ENCODE data around the gene WDR90.

WDR90 gene

GRCh38 chr16:676913-677312, 27.7 kb downstream of the WDR90 start:
- no peak for DNase-seq (ENCODE audit: low spot score)

GRCh38 chr16:677316-678190, 28.4 kb downstream of the WDR90 start:
- DNase-seq (ENCODE audit: low spot score) = no peak

DNA sequence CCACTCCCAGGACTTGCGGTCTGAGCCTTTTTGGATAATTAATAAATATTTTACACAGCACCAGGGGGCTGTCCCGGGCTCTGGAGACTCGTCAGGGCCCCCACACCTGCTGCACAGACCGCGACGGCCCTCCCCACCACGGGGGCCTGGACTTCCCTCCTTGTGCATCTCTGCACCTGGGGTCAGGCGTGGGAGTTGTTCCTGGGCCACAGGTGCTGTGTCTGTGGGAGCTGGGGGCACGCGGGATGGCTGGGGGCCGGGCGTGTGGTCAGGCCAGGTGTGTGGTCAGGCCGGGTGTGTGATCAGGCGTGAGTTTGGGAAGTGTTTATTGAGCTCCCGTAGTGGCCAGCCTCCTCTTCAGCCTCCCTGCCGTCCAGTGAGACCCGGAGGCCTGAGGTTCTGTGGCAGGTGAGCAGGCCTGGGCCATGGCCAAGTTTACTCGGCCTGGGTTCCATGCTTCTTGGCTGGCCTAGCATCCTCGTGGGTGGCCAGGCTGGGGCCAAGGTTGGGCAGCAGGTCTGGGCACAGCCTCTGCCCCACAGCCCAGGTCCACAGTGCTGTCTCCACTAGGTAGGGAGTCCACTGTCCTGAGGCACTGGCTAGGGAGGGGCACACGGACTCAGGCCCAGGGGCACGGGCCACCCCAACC, 29.2 kb downstream of the WDR90 start:
- DNase-seq (ENCODE audit: low spot score) = no peak

GRCh38 chr16:678858-679813, 30.0 kb downstream of the WDR90 start:
- DNase-seq (ENCODE audit: low spot score) = peak; percentile 31

DNA sequence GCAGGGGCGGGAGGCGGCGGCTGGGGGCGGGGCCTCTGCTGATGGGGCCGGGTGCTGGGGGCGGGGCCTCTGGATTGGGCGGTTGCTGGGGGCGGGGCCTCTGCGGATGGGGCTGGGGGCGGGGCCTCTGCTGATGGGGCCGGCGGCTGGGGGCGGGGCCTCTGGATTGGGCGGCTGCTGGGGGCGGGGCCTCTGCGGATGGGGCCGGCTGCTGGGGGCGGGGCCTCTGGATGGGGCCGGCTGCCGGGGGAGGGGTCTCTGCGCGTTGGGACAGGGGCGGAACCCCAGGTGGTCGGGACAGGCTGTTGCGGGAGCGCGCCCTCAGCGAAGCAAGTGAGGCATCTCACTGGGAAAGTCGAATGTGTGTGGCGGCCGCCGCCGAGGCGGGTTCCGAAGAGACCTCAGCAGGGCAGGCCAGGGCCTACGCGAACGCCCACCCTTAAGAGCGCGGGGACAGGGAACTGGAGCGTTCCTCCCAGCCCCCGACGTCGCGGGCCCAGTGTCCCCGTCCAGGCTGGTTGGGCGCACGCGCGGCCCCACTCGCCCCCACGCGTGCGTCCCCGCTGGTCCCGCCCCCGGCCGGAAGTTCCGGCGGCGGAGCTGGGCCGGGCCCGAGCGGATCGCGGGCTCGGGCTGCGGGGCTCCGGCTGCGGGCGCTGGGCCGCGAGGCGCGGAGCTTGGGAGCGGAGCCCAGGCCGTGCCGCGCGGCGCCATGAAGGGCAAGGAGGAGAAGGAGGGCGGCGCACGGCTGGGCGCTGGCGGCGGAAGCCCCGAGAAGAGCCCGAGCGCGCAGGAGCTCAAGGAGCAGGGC, 30.9 kb downstream of the WDR90 start, which contains the start of gene STUB1:
TSS of gene STUB1 (plus strand) at position 597 of the 811 bp plus-strand sequence. CDS start at position 713, 116 bp downstream.
- DNase-seq (ENCODE audit: low spot score) = peak; percentile 84

GRCh38 chr16:680625-680945, 31.4 kb downstream of the WDR90 start:
- DNase-seq (ENCODE audit: low spot score) = no peak

DNA sequence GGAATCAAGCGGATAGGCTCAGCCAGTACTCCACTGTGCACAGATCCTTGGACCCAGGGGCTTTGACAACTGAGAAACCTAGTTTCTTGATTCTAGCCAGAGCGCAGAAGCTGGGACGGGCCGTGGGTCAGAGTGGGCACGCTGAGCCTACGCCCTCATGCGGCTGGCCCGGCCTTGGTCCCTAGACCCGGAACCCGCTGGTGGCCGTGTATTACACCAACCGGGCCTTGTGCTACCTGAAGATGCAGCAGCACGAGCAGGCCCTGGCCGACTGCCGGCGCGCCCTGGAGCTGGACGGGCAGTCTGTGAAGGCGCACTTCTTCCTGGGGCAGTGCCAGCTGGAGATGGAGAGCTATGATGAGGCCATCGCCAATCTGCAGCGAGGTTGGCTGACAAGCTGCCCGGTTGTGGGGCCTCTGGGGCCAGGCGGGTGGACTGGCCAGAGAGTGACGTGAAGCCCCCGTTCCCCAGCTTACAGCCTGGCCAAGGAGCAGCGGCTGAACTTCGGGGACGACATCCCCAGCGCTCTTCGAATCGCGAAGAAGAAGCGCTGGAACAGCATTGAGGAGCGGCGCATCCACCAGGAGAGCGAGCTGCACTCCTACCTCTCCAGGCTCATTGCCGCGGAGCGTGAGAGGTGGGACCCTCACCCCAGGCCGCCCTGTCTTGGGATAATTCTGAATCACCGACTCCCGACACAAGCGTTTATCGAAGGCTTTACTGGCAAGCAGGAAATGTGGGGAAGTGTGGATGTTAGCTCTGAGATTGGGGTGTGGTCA, 32.0 kb downstream of the WDR90 start:
- DNase-seq (ENCODE audit: low spot score) = peak; percentile 19

GRCh38 chr16:681746-682427, 32.7 kb downstream of the WDR90 start:
- DNase-seq (ENCODE audit: low spot score) = no peak

DNA sequence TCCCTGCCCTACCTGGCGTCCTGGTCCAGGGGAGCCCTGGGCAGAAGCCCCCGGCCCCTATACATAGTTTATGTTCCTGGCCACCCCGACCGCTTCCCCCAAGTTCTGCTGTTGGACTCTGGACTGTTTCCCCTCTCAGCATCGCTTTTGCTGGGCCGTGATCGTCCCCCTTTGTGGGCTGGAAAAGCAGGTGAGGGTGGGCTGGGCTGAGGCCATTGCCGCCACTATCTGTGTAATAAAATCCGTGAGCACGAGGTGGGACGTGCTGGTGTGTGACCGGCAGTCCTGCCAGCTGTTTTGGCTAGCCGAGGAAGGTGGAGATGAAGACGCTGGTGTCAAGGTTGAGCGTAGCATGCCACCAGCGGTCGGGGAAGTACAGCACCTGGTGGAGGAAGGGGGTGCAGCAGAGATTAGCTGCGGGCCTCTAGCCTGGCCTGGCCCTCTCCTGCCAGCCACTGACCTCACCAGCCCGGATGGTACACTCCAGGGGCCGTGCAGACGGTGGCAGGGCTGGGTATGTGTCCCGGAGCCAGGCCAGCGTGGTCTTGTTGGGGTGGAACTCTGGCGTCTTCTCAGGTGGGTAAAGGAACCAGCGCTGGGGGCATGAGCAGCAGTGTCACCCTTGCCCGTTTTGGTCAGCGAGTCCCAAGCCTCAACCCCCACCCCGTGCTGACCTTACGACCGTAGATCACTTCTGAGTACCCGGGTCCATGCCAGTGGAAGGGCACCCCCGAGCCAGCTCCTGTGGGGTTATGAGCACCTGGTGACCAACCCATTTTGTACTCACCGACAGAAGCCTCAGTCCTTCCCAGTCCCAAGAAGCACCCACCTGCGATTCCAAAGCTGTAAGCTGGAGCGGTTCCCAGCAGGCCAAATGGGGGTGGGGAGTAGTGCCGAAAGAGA, 33.6 kb downstream of the WDR90 start:
- no peak for DNase-seq (ENCODE audit: low spot score)

DNA sequence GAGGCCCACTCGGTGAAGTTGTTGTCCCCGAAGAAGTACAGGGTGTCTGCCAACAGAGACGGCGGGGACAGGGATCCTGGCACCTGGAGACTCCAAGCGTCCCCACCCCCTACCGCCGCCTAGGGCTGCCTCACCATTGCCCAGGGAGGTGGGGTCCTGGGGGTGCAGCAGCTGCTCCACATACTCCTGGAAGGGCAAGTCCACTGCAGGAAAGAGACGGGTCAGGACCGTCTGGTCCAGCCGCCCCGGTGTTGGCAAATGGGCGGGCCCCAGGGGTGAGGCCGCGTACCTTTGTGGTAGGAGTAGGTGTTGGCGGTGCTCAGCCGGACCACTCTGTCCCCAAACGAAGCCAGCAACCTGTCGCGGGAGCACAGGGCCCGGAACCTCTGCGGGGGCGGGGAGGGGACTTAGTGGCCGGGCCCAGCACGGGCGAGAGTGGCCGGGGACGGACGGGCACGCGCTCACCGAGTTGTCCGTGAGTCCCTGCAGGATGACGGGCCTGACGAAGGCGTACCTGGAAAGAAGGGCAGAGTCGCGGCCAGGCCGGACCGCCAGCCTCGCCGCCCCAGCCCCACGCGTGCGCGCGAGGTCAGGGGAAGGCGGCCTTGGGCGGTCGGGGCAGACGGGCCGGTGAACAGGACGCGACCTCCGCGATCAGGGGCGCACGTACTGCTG, 34.4 kb downstream of the WDR90 start:
- no peak for DNase-seq (ENCODE audit: low spot score)

DNA sequence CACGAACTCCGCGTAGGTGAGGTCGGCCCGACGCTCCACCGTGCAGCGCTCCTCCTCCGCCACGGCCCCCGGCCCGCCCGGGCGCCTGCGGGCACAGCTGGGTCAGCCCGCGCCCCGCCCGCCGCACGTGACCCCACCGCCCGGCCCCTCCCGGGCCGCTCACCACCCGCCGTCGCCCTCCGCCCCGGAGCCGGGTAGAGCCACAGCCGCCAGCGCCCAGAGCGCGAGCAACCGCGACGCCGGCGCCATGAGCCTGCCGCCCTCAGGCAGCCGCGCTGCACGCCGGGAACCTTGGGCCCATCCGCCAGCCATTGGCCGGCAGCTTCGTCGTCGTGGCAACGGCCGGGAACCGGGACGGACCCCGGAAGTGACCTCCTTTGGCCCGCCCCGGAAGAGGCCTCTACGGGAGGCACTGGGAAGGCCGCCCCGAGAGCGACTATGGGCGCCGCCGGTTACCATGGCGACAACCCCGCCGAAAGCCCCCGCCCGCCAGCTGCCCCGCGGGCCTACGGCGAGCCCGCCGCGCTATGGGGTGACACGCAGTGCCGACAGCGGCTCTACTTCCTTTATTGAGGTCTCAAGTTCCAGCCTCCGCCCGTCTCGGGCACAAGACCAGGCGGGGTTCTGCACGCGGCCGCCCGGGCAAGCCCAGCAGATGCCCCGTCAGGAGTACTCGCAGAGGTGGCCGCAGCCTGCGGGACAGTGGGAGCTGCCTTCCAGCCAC, 35.1 kb downstream of the WDR90 start, which contains the start of gene JMJD8:
TSS of gene JMJD8 (minus strand) at position 264 of the 724 bp plus-strand sequence. CDS start at position 249, 15 bp downstream.
- DNase-seq (ENCODE audit: low spot score) = peak; percentile 96

DNA sequence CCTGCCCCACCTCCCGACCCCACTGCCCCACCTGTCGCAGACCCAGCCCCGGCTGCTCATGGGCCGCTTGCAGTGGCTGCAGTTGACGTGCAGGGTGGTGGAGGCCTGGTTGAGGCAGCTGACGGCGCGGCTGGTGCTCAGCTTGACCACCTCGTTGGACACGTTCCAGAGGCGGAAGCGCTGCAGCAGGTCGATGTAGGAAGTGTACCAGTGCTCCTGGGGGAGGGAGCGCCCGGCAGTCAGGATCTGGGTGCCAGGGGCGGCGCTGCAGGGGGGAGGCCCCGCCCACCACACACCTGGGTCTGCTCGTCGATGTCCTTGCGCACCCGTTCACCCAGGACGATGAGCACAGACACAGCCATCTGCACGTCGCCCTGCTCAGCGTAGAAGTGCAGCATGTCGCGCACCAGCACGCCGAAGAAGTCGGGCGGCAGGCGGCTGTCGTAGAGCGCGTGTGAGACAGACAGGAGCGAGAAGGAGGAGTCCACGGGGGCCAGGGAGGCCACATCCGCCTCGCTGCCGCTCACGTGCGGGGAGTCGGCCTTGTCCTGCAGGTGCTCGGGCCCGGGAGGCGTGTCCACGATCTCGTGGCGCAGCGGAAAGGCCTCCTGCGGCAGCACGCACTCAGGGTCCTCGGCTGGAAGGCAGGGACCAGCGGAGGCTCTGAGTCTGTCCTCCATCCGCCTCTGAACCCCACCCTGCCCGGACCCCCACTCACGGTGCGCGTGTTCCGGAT, 36.0 kb downstream of the WDR90 start:
- DNase-seq (ENCODE audit: low spot score) = no peak

DNA sequence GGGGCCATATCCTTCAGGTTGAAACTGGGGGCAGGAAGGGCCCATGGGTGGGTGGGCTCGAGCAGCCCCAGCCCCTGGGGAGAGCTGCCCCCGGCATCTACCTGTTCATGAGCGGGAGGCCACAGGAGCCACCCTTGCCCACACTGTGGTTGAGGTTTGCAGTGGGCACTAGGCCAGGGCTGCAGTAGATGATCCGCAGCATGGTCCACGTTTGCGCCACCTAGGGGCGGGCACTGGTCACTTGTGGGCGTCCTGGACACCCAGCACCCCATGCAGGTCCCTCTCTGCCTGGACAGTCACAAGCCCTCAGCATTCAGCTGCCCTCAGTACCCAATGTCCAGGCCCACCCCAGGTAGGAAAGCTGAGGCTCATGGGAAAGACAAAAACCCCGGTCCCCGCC, 36.8 kb downstream of the WDR90 start:
- peak; percentile 49 for DNase-seq (ENCODE audit: low spot score)

GRCh38 chr16:686459-687260, 37.5 kb downstream of the WDR90 start:
- DNase-seq (ENCODE audit: low spot score) = no peak

DNA sequence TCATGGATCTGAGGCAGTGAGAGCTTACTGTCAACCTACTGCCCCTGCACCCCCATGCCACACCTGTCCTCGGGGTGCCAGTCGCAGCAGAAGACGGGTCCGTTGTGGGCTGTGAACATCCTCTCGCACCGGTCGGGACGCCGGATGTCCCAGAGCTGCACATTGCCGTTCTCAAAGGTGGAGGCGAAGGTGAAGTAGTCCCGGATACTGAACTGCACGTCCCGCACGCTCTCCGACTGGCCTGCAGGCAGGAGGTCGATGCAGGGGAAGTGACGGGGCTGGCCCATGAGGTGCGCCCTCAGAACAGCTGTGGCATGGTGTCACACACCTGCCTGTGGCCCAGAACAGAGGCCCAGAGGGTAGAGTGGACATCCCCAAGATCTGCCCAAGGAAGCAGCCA, 38.3 kb downstream of the WDR90 start:
- no peak for DNase-seq (ENCODE audit: low spot score)
